ENCODE results near the gene PLN. TPM values are rescaled to one million over a fixed set of nuclear protein-coding genes. Genes with fewer than 3 reads are reported as not detected.

PLN gene
- total and polyA plus RNA-seq, 2 experiments from 2014 or later, result 187 to 603 TPM

- Histone ChIP-seq H3K4me1 (ENCODE audit: low read depth) (peaks cover 37% of the 10 kb centered on the region), H3K4me3 (no peak overlapping the region), H3K27ac (peak overlapping the region; percentile 60), H3K36me3 (peaks cover 41% of the 10 kb centered on the region), H3K9me3 (ENCODE audit: low read depth) (no peaks in the 10 kb centered on the region), H3K27me3 (no peaks in the 10 kb centered on the region)
- TF ChIP-seq CTCF (IDR thresholded peaks at IDR 0.05; ENCODE audit: low read depth, low read length), result no peak
- DNase-seq (ENCODE audit: low read depth in 1 of 2, low spot score in 1 of 2), result peak in 1 of 2 donors; percentile 35
These were observed 10.5 kb downstream of the PLN start for GRCh38 chr6:118558464-118559217.

- no peak for TF ChIP-seq CTCF (IDR thresholded peaks at IDR 0.05; ENCODE audit: low read depth, low read length)
- Histone ChIP-seq H3K4me1 (ENCODE audit: low read depth) (peaks cover 31% of the 10 kb centered on the region), H3K36me3 (peaks cover 39% of the 10 kb centered on the region), H3K27me3 (no peaks in the 10 kb centered on the region), H3K27ac (peak overlapping the region; percentile 18), H3K4me3 (no peak overlapping the region), H3K9me3 (ENCODE audit: low read depth) (no peaks in the 10 kb centered on the region)
- DNase-seq (ENCODE audit: low read depth in 1 of 2, low spot score in 1 of 2), result no peak
These were observed 11.6 kb downstream of the PLN start for GRCh38 chr6:118559659-118560058.

- no peak for TF ChIP-seq CTCF (IDR thresholded peaks at IDR 0.05; ENCODE audit: low read depth, low read length)
- Histone ChIP-seq H3K9me3 (ENCODE audit: low read depth) (no peaks in the 10 kb centered on the region), H3K27ac (peak overlapping the region; percentile 54), H3K36me3 (peaks cover 27% of the 10 kb centered on the region), H3K4me3 (no peak overlapping the region), H3K4me1 (ENCODE audit: low read depth) (peaks cover 13% of the 10 kb centered on the region), H3K27me3 (no peaks in the 10 kb centered on the region)
- DNase-seq (ENCODE audit: low read depth in 1 of 2, low spot score in 1 of 2), result no peak
These were observed 14.2 kb downstream of the PLN start for GRCh38 chr6:118562248-118562647.

- Histone ChIP-seq H3K4me3 (no peak overlapping the region), H3K4me1 (ENCODE audit: low read depth) (peaks cover 10% of the 10 kb centered on the region), H3K27me3 (no peaks in the 10 kb centered on the region), H3K36me3 (peaks cover 22% of the 10 kb centered on the region), H3K27ac (peak overlapping the region; percentile 54), H3K9me3 (ENCODE audit: low read depth) (no peaks in the 10 kb centered on the region)
- TF ChIP-seq CTCF (IDR thresholded peaks at IDR 0.05; ENCODE audit: low read depth, low read length), result no peak
- no peak for DNase-seq (ENCODE audit: low read depth in 1 of 2, low spot score in 1 of 2)
These were observed 14.9 kb downstream of the PLN start for GRCh38 chr6:118562959-118563358.

GRCh38 chr6:118565311-118565960 lies 17.3 kb downstream of the PLN start:
- TF ChIP-seq CTCF (IDR thresholded peaks at IDR 0.05; ENCODE audit: low read depth, low read length), result peak; percentile 28

More at GRCh38 chr6:118565311-118565960, 17.3 kb downstream of the PLN start:
- DNase-seq (ENCODE audit: low read depth in 1 of 2, low spot score in 1 of 2), result peak in 1 of 2 donors; percentile 44
- no peak overlapping the region for H3K27ac ChIP-seq
- H3K36me3 ChIP-seq, result peaks cover 5% of the 10 kb centered on the region
- H3K4me1 ChIP-seq (ENCODE audit: low read depth), result peaks cover 10% of the 10 kb centered on the region
- no peak overlapping the region for H3K4me3 ChIP-seq
- no peaks in the 10 kb centered on the region for H3K27me3 ChIP-seq
- H3K9me3 ChIP-seq (ENCODE audit: low read depth), result no peaks in the 10 kb centered on the region

Data from cardiac muscle cell (in vitro differentiated cells and primary cell).